HG03095 (cell line): ENCODE results near the gene MRPS27.

Experiments used
- ATAC-seq: cut with Tn5 transposase; IDR thresholded peaks from one replicate; pipeline ENCODE4 v1.9.1; 2021; ENCODE audit warnings: moderate library complexity; ENCODE audit not compliant: unreplicated experiment

MRPS27 gene

GRCh38 chr5:72234868-72235267 is 85.2 kb downstream of the MRPS27 start:
- no peak for ATAC-seq

GRCh38 chr5:72234265-72234700 is 85.8 kb downstream of the MRPS27 start:
- peak; percentile 84 for ATAC-seq

GRCh38 chr5:72233835-72234234 is 86.2 kb downstream of the MRPS27 start:
- ATAC-seq: no peak

GRCh38 chr5:72232838-72233237 is 87.2 kb downstream of the MRPS27 start:
- ATAC-seq: no peak

GRCh38 chr5:72231991-72232703 is 87.9 kb downstream of the MRPS27 start:
- ATAC-seq: no peak

- ATAC-seq: no peak
Observed at GRCh38 chr5:72228960-72229359, 91.1 kb downstream of the MRPS27 start.

- no peak for ATAC-seq
Observed at GRCh38 chr5:72226950-72227349, 93.1 kb downstream of the MRPS27 start.

- no peak for ATAC-seq
Observed at GRCh38 chr5:72225741-72226140, 94.3 kb downstream of the MRPS27 start.

- ATAC-seq: no peak
Observed at GRCh38 chr5:72224946-72225463, 95.0 kb downstream of the MRPS27 start.

GRCh38 chr5:72223371-72223770 is 96.7 kb downstream of the MRPS27 start:
- ATAC-seq: no peak

- no peak for ATAC-seq
Observed at GRCh38 chr5:72222521-72222920, 97.5 kb downstream of the MRPS27 start.

GRCh38 chr5:72221541-72221940 is 98.5 kb downstream of the MRPS27 start:
- no peak for ATAC-seq

GRCh38 chr5:72221099-72221498 is 98.9 kb downstream of the MRPS27 start:
- no peak for ATAC-seq

- no peak for ATAC-seq
Observed at GRCh38 chr5:72216756-72217155, 103.3 kb downstream of the MRPS27 start.

- no peak for ATAC-seq
Observed at GRCh38 chr5:72214168-72214567, 105.9 kb downstream of the MRPS27 start.

- no peak for ATAC-seq
Observed at GRCh38 chr5:72213482-72213881, 106.6 kb downstream of the MRPS27 start.

GRCh38 chr5:72212171-72212570 is 107.9 kb downstream of the MRPS27 start:
- no peak for ATAC-seq

GRCh38 chr5:72210888-72211678 is 109.0 kb downstream of the MRPS27 start:
- no peak for ATAC-seq

- no peak for ATAC-seq
Observed at GRCh38 chr5:72209147-72210115, 110.6 kb downstream of the MRPS27 start.

- ATAC-seq: no peak
Observed at GRCh38 chr5:72208324-72208926, 111.6 kb downstream of the MRPS27 start.
